Esophagus muscularis mucosa (tissue), 4 donors: ENCODE measurements around the gene NDUFS7.

ENCODE experiments used
- EP300 ChIP-seq: sonication (generic); formaldehyde crosslinking; IDR thresholded peaks from one replicate; pipeline ENCODE4 v1.6.1; 2017; ENCODE audit warnings: antibody characterized with exemption
- POLR2A ChIP-seq: fragments of 450-650 bp; IDR thresholded peaks from one replicate; pipeline ENCODE4 v1.6.1; 2017; ENCODE audit warnings: antibody characterized with exemption, moderate library complexity, mild to moderate bottlenecking, low read depth
- TF ChIP-seq, protein P1 (sequence below), 3 experiments: fragments of 200-600 bp in 2 of 3; fragments of 450-650 bp in 1 of 3; sonication (generic) in 2 of 3; IDR thresholded peaks; one replicate each; pipeline ENCODE4 v1.5.1; 2017 to 2019; ENCODE audit warnings: antibody characterized with exemption in 3 of 3, mild to moderate bottlenecking in 2 of 3, moderate library complexity in 1 of 3

GRCh38 chr19:1343041-1343440 is 40.7 kb upstream of the NDUFS7 start:
- TF ChIP-seq, protein P1, sequence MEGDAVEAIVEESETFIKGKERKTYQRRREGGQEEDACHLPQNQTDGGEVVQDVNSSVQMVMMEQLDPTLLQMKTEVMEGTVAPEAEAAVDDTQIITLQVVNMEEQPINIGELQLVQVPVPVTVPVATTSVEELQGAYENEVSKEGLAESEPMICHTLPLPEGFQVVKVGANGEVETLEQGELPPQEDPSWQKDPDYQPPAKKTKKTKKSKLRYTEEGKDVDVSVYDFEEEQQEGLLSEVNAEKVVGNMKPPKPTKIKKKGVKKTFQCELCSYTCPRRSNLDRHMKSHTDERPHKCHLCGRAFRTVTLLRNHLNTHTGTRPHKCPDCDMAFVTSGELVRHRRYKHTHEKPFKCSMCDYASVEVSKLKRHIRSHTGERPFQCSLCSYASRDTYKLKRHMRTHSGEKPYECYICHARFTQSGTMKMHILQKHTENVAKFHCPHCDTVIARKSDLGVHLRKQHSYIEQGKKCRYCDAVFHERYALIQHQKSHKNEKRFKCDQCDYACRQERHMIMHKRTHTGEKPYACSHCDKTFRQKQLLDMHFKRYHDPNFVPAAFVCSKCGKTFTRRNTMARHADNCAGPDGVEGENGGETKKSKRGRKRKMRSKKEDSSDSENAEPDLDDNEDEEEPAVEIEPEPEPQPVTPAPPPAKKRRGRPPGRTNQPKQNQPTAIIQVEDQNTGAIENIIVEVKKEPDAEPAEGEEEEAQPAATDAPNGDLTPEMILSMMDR (IDR thresholded peaks at IDR 0.05) = no peak
- no peak for TF ChIP-seq POLR2A
- no peak for TF ChIP-seq EP300
